ENCODE results near the gene PRKG1. TPM values are rescaled to one million over a fixed set of nuclear protein-coding genes. Genes with fewer than 3 reads are reported as not detected.

PRKG1 gene
- total RNA-seq, 2 donors from 2014 or later, result 1.3 to 2.7 TPM

GRCh38 chr10:51377070-51377931, 303.0 kb downstream of the PRKG1 start:
- no peak for TF ChIP-seq CTCF (conservative IDR thresholded peaks at IDR 0.05)
- no peak overlapping the region for H3K27ac ChIP-seq (ENCODE audit: low read depth, low read length)
- H3K27me3 ChIP-seq (ENCODE audit: control insufficient read depth, insufficient read depth, low read length, poor library complexity, severe bottlenecking), result no peaks in the 10 kb centered on the region
- Mint-ChIP-seq H3K4me1 (no peaks in the 10 kb centered on the region), H3K9me3 (no peaks in the 10 kb centered on the region), H3K27ac (no peak overlapping the region), H3K4me3 (no peak overlapping the region), H3K27me3 (ENCODE audit: insufficient read depth) (no peaks in the 10 kb centered on the region), H3K36me3 (ENCODE audit: low read depth) (no peaks in the 10 kb centered on the region)
- no peak overlapping the region for H3K9ac ChIP-seq (ENCODE audit: extremely low read depth, low read length, poor library complexity, severe bottlenecking)
- 88 to 96% methylated on average over 2 to 4 of the region's 4 CpGs for WGBS, 2 experiments (ENCODE audit: insufficient coverage in 1 of 2, insufficient read length in 1 of 2)
- no peak overlapping the region for H3K4me3 ChIP-seq (ENCODE audit: low read length)
- DNase-seq, result no peak
- no peaks in the 10 kb centered on the region for H3K4me1 ChIP-seq (ENCODE audit: control insufficient read depth, insufficient read depth, low read length)
- no peaks in the 10 kb centered on the region for H3K36me3 ChIP-seq (ENCODE audit: control insufficient read depth, insufficient read depth, low read length)
- no peaks in the 10 kb centered on the region for H3K9me3 ChIP-seq (ENCODE audit: control insufficient read depth, low read length)

- TF ChIP-seq CTCF (conservative IDR thresholded peaks at IDR 0.05), result no peak
- Histone ChIP-seq H3K36me3 (ENCODE audit: control insufficient read depth, insufficient read depth, low read length) (no peaks in the 10 kb centered on the region), H3K27ac (ENCODE audit: low read depth, low read length) (no peak overlapping the region), H3K9ac (ENCODE audit: extremely low read depth, low read length, poor library complexity, severe bottlenecking) (no peak overlapping the region), H3K4me3 (ENCODE audit: low read length) (no peak overlapping the region), H3K9me3 (ENCODE audit: control insufficient read depth, low read length) (no peaks in the 10 kb centered on the region), H3K27me3 (ENCODE audit: control insufficient read depth, insufficient read depth, low read length, poor library complexity, severe bottlenecking) (no peaks in the 10 kb centered on the region), H3K4me1 (ENCODE audit: control insufficient read depth, insufficient read depth, low read length) (no peaks in the 10 kb centered on the region)
- no peaks in the 10 kb centered on the region for H3K36me3 Mint-ChIP-seq (ENCODE audit: low read depth)
- no peaks in the 10 kb centered on the region for H3K9me3 Mint-ChIP-seq
- 81 to 100% methylated on average over 2 to 3 of the region's 3 CpGs for WGBS, 2 experiments (ENCODE audit: insufficient coverage in 1 of 2, insufficient read length in 1 of 2)
- no peak overlapping the region for H3K4me3 Mint-ChIP-seq
- no peak for DNase-seq
- H3K4me1 Mint-ChIP-seq, result no peaks in the 10 kb centered on the region
- no peak overlapping the region for H3K27ac Mint-ChIP-seq
- no peaks in the 10 kb centered on the region for H3K27me3 Mint-ChIP-seq (ENCODE audit: insufficient read depth)
Measured at GRCh38 chr10:51377932-51378599, 303.8 kb downstream of the PRKG1 start.

GRCh38 chr10:51382181-51382580, 307.9 kb downstream of the PRKG1 start:
- no peaks in the 10 kb centered on the region for H3K27me3 Mint-ChIP-seq (ENCODE audit: insufficient read depth)
- no peak overlapping the region for H3K9ac ChIP-seq (ENCODE audit: extremely low read depth, low read length, poor library complexity, severe bottlenecking)
- no CpG with 5 or more reads among the region's 1 CpG for WGBS, 2 experiments (ENCODE audit: insufficient coverage in 1 of 2, insufficient read length in 1 of 2)

More at GRCh38 chr10:51382181-51382580, 307.9 kb downstream of the PRKG1 start:
- no peak for DNase-seq
- Mint-ChIP-seq H3K9me3 (no peaks in the 10 kb centered on the region), H3K27ac (no peak overlapping the region), H3K4me1 (no peaks in the 10 kb centered on the region), H3K36me3 (ENCODE audit: low read depth) (no peaks in the 10 kb centered on the region), H3K4me3 (no peak overlapping the region)
- H3K27me3 ChIP-seq (ENCODE audit: control insufficient read depth, insufficient read depth, low read length, poor library complexity, severe bottlenecking), result no peaks in the 10 kb centered on the region
- no peak for TF ChIP-seq CTCF (conservative IDR thresholded peaks at IDR 0.05)
- no peaks in the 10 kb centered on the region for H3K36me3 ChIP-seq (ENCODE audit: control insufficient read depth, insufficient read depth, low read length)
- H3K9me3 ChIP-seq (ENCODE audit: control insufficient read depth, low read length), result no peaks in the 10 kb centered on the region
- no peak overlapping the region for H3K27ac ChIP-seq (ENCODE audit: low read depth, low read length)
- no peak overlapping the region for H3K4me3 ChIP-seq (ENCODE audit: low read length)
- H3K4me1 ChIP-seq (ENCODE audit: control insufficient read depth, insufficient read depth, low read length), result no peaks in the 10 kb centered on the region
